ENCODE measurements around the gene GCK. TPM values are rescaled to one million over a fixed set of nuclear protein-coding genes. Genes with fewer than 3 reads are reported as not detected.
"Not testable (repeated sequence)": the region's sequence is repeated elsewhere in the genome, so short reads cannot be mapped to it uniquely, and the experiment has no call there.

GCK gene
- polyA plus RNA-seq, 4 donors = 0.85 to 1.1 TPM; not detected in 2

DNA sequence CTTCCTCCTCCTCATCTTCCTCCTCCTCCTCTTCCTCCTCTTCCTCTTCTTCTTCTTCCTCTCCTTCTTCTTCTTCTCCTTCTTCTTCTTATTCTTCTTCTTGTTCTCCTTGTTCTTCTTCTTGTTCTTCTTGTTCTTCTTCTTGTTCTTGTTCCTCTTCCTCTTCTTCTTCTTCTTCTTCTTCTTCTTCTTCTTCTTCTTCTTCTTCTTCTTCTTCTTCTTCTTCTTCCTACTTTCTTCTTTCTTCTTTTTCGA, 14.6 kb downstream of the GCK start:
- not testable (repeated sequence) for H3K27ac ChIP-seq (ENCODE audit: low read depth in 1 of 3, low read length in 2 of 3); FAIRE-seq; DNase-seq; H3K4me1 ChIP-seq (ENCODE audit: control insufficient read depth in 3 of 3, insufficient read depth in 2 of 3, low read depth in 1 of 3, low read length in 2 of 3); H3K9me3 ChIP-seq (ENCODE audit: control insufficient read depth in 2 of 2, insufficient read depth in 1 of 2, low read depth in 1 of 2, low read length in 1 of 2); H3K4me3 ChIP-seq (ENCODE audit: low read depth in 1 of 3, low read length in 3 of 3); H3K36me3 ChIP-seq (ENCODE audit: control insufficient read depth in 3 of 3, insufficient read depth in 2 of 3, low read depth in 1 of 3, low read length in 3 of 3)
- H3K27me3 ChIP-seq (ENCODE audit: control insufficient read depth in 3 of 3, insufficient read depth in 3 of 3, low read length in 3 of 3) = peaks cover 0 to 10% (median 2%) of the 10 kb centered on the region in 3 donors
- 61 to 74% (median 67%) methylated on average over 1 of the region's 1 CpG for WGBS, 3 donors

DNA sequence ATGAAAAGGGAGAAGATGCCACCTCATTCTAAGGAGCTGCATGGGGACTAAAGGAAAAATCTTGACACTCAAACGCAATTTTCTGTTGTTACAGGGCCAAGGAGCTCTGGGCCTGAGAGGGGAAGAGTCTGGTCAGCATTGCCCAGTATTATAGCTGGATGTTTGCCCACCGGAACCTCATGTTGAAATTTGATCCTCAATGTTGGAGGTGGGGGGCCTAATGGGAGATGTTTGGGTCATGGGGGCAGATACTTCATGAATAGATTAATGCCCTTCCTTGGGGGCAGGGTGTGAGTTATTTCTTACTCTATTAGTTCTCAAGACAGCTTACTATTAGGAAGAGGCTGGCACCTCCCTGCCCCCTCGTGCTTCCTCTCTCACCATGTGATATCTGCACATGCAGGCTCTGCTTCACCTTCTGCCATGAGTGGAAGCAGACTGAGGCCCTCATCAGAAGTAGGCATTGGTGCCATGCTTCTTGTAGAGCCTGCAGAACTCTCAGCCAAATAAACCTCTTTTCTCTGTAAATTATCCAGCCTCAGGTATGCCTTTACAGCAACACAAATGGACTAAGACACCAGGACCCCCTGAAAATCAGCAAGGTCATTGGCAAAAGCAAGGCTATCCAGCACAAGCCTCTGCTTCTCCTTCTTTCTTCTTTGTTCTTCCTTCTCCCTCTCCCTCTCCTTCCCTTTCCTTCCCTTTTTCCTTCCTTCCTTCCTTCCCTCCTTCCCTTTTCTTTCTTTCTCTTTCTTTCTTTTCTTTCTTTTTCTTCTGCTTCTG, 15.1 kb downstream of the GCK start:
- H3K4me1 ChIP-seq (ENCODE audit: control insufficient read depth in 3 of 3, insufficient read depth in 2 of 3, low read depth in 1 of 3, low read length in 2 of 3) = no peaks in the 10 kb centered on the region
- H3K9me3 ChIP-seq (ENCODE audit: control insufficient read depth in 2 of 2, insufficient read depth in 1 of 2, low read depth in 1 of 2, low read length in 1 of 2) = no peaks in the 10 kb centered on the region
- H3K36me3 ChIP-seq (ENCODE audit: control insufficient read depth in 3 of 3, insufficient read depth in 2 of 3, low read depth in 1 of 3, low read length in 3 of 3) = no peaks in the 10 kb centered on the region
- no peak for FAIRE-seq
- WGBS, 3 donors = 46 to 53% (median 51%) methylated on average over 3 of the region's 3 CpGs
- no peak for DNase-seq
- peaks cover 0 to 10% (median 2%) of the 10 kb centered on the region in 3 donors for H3K27me3 ChIP-seq (ENCODE audit: control insufficient read depth in 3 of 3, insufficient read depth in 3 of 3, low read length in 3 of 3)
- H3K4me3 ChIP-seq (ENCODE audit: low read depth in 1 of 3, low read length in 3 of 3) = no peak overlapping the region
- no peak overlapping the region for H3K27ac ChIP-seq (ENCODE audit: low read depth in 1 of 3, low read length in 2 of 3)

DNA sequence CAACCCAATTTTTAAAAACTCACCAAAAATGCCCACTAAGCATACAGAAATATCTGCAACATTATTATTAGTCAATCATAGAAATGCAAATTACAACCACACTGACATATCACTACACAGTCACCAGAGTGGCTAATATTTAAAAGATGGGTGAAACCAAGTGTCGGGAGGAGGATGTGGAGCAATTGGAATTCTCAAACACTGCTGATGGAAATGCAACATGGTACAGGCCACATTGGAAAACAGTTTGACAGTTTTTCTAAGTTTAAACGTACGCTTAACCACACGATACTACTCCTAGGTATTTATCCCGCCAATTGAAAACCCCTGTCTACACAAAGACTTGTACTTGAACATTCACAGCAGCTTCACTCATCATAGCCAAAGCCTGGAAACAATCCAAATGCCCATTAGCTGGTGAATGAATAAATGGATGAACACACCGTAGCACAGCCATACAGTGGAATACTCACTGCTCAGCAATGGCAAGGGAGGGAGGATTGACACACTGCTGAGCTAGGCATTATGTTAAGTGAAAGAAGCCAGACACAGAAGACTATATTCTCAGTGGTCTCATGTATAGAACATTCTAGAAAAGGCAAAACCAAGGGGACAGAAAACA, 16.3 kb downstream of the GCK start:
- DNase-seq = no peak
- H3K27me3 ChIP-seq (ENCODE audit: control insufficient read depth in 3 of 3, insufficient read depth in 3 of 3, low read length in 3 of 3) = peaks cover 0 to 10% (median 2%) of the 10 kb centered on the region in 3 donors
- no peaks in the 10 kb centered on the region for H3K9me3 ChIP-seq (ENCODE audit: control insufficient read depth in 2 of 2, insufficient read depth in 1 of 2, low read depth in 1 of 2, low read length in 1 of 2)
- WGBS, 3 donors = 88 to 91% (median 90%) methylated on average over 6 of the region's 6 CpGs
- H3K4me3 ChIP-seq (ENCODE audit: low read depth in 1 of 3, low read length in 3 of 3) = no peak overlapping the region
- H3K27ac ChIP-seq (ENCODE audit: low read depth in 1 of 3, low read length in 2 of 3) = no peak overlapping the region
- H3K4me1 ChIP-seq (ENCODE audit: control insufficient read depth in 3 of 3, insufficient read depth in 2 of 3, low read depth in 1 of 3, low read length in 2 of 3) = no peaks in the 10 kb centered on the region
- FAIRE-seq = no peak
- no peaks in the 10 kb centered on the region for H3K36me3 ChIP-seq (ENCODE audit: control insufficient read depth in 3 of 3, insufficient read depth in 2 of 3, low read depth in 1 of 3, low read length in 3 of 3)

DNA sequence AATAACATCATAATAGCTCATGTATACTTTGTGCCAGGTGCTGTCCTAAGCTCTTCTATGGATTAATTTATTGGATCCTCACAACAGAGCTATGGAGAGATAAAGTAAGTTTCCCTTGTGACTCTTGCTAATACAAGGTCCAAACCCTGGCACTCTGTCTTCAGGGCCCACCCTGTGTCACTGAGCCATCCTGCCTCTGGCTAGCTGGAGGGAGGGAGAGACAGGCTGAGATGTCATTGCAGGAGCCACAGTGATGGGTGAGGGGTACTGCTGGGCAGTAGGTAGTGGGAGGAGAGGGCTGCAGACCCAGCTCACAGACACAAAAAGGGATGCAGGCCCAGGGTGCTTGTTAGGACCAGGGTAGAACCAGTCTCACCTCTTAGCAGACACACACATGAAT, 16.9 kb downstream of the GCK start:
- Histone ChIP-seq H3K27ac (ENCODE audit: low read depth in 1 of 3, low read length in 2 of 3) (no peak overlapping the region), H3K4me3 (ENCODE audit: low read depth in 1 of 3, low read length in 3 of 3) (no peak overlapping the region), H3K27me3 (ENCODE audit: control insufficient read depth in 3 of 3, insufficient read depth in 3 of 3, low read length in 3 of 3) (peaks cover 0 to 10% (median 0%) of the 10 kb centered on the region in 3 donors), H3K36me3 (ENCODE audit: control insufficient read depth in 3 of 3, insufficient read depth in 2 of 3, low read depth in 1 of 3, low read length in 3 of 3) (no peaks in the 10 kb centered on the region), H3K9me3 (ENCODE audit: control insufficient read depth in 2 of 2, insufficient read depth in 1 of 2, low read depth in 1 of 2, low read length in 1 of 2) (no peaks in the 10 kb centered on the region), H3K4me1 (ENCODE audit: control insufficient read depth in 3 of 3, insufficient read depth in 2 of 3, low read depth in 1 of 3, low read length in 2 of 3) (no peaks in the 10 kb centered on the region)
- no peak for DNase-seq
- no peak for FAIRE-seq

DNA sequence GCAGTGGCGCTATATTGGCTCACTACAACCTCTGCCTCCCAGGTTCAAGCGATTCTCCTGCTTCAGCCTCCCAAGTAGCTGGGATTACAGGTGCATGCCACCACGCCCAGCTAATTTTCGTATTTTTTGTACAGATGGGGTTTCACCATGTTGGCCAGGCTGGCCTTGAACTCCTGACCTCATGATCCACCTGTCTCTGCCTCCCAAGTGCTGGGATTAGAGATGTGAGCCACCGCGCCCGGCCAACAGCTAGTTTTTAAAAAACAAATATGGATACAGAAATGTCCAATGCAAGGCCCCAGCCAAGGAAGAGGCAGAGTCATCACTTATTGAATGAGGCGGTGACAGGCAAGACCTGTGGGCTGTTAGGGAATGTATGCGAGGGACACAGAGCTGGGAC, 17.3 kb downstream of the GCK start:
- H3K4me3 ChIP-seq (ENCODE audit: low read depth in 1 of 3, low read length in 3 of 3); FAIRE-seq: not testable (repeated sequence)
- WGBS, 3 donors = 89 to 94% (median 92%) methylated on average over 9 of the region's 9 CpGs

DNA sequence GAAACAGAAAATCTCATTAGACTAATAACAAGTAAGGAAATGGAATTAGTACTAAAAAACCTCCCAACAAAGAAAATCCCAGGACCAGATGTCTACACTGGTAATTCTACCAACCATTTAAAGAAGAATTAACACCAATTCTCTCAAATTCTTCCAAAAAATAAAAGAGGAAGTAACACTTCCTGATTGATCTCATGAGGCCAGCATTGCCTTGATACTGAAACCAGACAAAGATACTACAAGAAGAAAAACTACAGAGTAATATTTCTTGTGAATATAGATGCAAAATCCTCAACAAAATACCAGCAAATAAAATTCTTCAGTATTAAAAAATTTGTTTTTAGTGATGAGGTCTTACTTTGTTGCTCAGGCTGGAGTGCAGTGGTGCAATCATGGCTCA, 21.3 kb downstream of the GCK start:
- Histone ChIP-seq H3K4me1 (ENCODE audit: control insufficient read depth in 3 of 3, insufficient read depth in 2 of 3, low read depth in 1 of 3, low read length in 2 of 3) (no peaks in the 10 kb centered on the region), H3K27ac (ENCODE audit: low read depth in 1 of 3, low read length in 2 of 3) (no peak overlapping the region), H3K27me3 (ENCODE audit: control insufficient read depth in 3 of 3, insufficient read depth in 3 of 3, low read length in 3 of 3) (peaks cover 0 to 3% (median 0%) of the 10 kb centered on the region in 3 donors), H3K36me3 (ENCODE audit: control insufficient read depth in 3 of 3, insufficient read depth in 2 of 3, low read depth in 1 of 3, low read length in 3 of 3) (no peaks in the 10 kb centered on the region), H3K4me3 (ENCODE audit: low read depth in 1 of 3, low read length in 3 of 3) (no peak overlapping the region), H3K9me3 (ENCODE audit: control insufficient read depth in 2 of 2, insufficient read depth in 1 of 2, low read depth in 1 of 2, low read length in 1 of 2) (no peaks in the 10 kb centered on the region)
- no peak for DNase-seq
- no peak for FAIRE-seq

More for the DNA sequence above, 17.3 kb downstream of the GCK start:
- H3K4me1 ChIP-seq (ENCODE audit: control insufficient read depth in 3 of 3, insufficient read depth in 2 of 3, low read depth in 1 of 3, low read length in 2 of 3); DNase-seq; H3K36me3 ChIP-seq (ENCODE audit: control insufficient read depth in 3 of 3, insufficient read depth in 2 of 3, low read depth in 1 of 3, low read length in 3 of 3); H3K9me3 ChIP-seq (ENCODE audit: control insufficient read depth in 2 of 2, insufficient read depth in 1 of 2, low read depth in 1 of 2, low read length in 1 of 2); H3K27ac ChIP-seq (ENCODE audit: low read depth in 1 of 3, low read length in 2 of 3): not testable (repeated sequence)
- peaks cover 0 to 10% (median 0%) of the 10 kb centered on the region in 3 donors for H3K27me3 ChIP-seq (ENCODE audit: control insufficient read depth in 3 of 3, insufficient read depth in 3 of 3, low read length in 3 of 3)

DNA sequence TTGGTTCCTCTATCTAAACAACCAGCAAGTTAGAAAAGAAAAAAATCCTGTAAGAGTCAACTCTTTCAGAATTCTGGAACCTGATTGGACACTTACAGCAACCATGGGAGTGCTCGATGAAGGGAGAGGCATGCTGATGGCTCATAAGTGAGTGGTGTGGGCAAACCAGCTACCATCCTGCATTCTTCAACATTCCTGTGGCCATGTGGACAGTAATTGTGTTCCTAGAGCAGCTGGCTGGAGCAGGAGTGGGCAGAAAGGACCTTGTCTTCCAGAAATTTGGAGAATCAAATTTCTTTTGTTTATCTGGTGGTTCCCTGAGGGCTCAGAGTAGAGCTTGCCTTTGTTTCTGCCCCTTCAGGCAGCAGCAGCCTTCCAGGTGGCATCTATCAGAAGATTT, 25.6 kb downstream of the GCK start:
- H3K36me3 ChIP-seq (ENCODE audit: control insufficient read depth in 3 of 3, insufficient read depth in 2 of 3, low read depth in 1 of 3, low read length in 3 of 3) = no peaks in the 10 kb centered on the region
- H3K27me3 ChIP-seq (ENCODE audit: control insufficient read depth in 3 of 3, insufficient read depth in 3 of 3, low read length in 3 of 3) = peaks cover 0 to 3% (median 0%) of the 10 kb centered on the region in 3 donors
- H3K27ac ChIP-seq (ENCODE audit: low read depth in 1 of 3, low read length in 2 of 3) = no peak overlapping the region
- H3K4me1 ChIP-seq (ENCODE audit: control insufficient read depth in 3 of 3, insufficient read depth in 2 of 3, low read depth in 1 of 3, low read length in 2 of 3) = no peaks in the 10 kb centered on the region
- no peak for DNase-seq
- no peak for FAIRE-seq
- whole genome bisulfite sequencing, 3 donors = 50 to 63% (median 55%) methylated on average over 1 of the region's 1 CpG
- H3K9me3 ChIP-seq (ENCODE audit: control insufficient read depth in 2 of 2, insufficient read depth in 1 of 2, low read depth in 1 of 2, low read length in 1 of 2) = no peaks in the 10 kb centered on the region
- H3K4me3 ChIP-seq (ENCODE audit: low read depth in 1 of 3, low read length in 3 of 3) = no peak overlapping the region

DNA sequence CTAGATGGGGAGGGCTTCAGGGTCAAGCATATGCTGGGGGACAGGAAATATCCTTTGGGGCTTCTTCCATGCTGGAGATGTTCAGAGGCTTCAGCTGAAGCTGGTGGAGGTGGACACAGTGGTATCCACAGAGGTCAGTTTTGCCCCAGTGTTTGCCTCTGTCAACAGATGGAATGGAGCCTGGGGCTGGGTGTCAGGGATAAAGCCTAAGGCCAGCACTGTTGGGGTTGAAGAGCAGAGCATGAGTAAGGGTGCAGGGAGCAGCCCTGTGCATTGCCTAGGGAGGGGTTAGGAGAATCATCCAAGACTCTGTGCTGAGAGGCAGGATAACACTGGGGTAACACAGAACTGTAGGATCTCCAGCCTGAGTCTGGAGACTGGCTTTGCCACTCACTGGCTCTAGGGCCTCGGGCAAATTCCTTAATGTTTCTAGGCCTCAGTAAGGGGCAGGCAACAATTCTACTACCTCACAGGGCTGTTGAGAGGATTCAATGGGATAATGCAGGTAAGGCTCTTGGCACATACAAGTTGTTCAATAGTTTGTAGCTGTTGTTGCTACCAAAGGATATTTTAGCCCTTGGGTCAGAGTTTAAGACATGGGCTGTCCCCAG, 26.3 kb downstream of the GCK start:
- peaks cover 0 to 3% (median 0%) of the 10 kb centered on the region in 3 donors for H3K27me3 ChIP-seq (ENCODE audit: control insufficient read depth in 3 of 3, insufficient read depth in 3 of 3, low read length in 3 of 3)
- no peaks in the 10 kb centered on the region for H3K36me3 ChIP-seq (ENCODE audit: control insufficient read depth in 3 of 3, insufficient read depth in 2 of 3, low read depth in 1 of 3, low read length in 3 of 3)
- H3K4me1 ChIP-seq (ENCODE audit: control insufficient read depth in 3 of 3, insufficient read depth in 2 of 3, low read depth in 1 of 3, low read length in 2 of 3) = no peaks in the 10 kb centered on the region
- 73 to 86% (median 77%) methylated on average over 1 of the region's 1 CpG for WGBS, 3 donors
- no peaks in the 10 kb centered on the region for H3K9me3 ChIP-seq (ENCODE audit: control insufficient read depth in 2 of 2, insufficient read depth in 1 of 2, low read depth in 1 of 2, low read length in 1 of 2)
- DNase-seq (no peak), FAIRE-seq (no peak)
- no peak overlapping the region for H3K4me3 ChIP-seq (ENCODE audit: low read depth in 1 of 3, low read length in 3 of 3)
- H3K27ac ChIP-seq (ENCODE audit: low read depth in 1 of 3, low read length in 2 of 3) = no peak overlapping the region
